ENCODE data around the gene ATG5.
A peak's percentile ranks its signal among the peaks of the same experiment; 100 is the strongest.

Gene ATG5

DNA sequence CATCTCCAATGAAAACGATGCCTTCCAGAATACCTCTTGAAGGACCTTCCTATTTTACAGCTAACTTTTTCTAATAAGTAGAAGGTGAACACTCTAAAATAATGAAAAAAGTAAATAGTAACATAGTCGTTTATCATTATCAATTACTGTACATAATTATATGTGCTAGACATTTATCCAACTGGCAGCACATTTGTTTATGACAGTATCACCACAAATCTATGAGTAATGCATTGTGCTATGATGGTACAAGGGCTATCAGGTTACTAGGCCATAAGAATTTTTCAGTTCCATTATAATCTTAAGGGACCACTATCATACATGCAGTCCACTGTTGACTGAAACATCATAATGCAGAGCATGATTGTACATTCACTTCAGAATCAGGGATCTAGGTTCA lies 68.4 kb downstream of the ATG5 start (continued):
- TF ChIP-seq, protein P1, sequence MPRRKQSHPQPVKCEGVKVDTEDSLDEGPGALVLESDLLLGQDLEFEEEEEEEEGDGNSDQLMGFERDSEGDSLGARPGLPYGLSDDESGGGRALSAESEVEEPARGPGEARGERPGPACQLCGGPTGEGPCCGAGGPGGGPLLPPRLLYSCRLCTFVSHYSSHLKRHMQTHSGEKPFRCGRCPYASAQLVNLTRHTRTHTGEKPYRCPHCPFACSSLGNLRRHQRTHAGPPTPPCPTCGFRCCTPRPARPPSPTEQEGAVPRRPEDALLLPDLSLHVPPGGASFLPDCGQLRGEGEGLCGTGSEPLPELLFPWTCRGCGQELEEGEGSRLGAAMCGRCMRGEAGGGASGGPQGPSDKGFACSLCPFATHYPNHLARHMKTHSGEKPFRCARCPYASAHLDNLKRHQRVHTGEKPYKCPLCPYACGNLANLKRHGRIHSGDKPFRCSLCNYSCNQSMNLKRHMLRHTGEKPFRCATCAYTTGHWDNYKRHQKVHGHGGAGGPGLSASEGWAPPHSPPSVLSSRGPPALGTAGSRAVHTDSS (tag by site-specific recombination; IDR thresholded peaks at IDR 0.05) = no peak
- TF ChIP-seq, protein P2, sequence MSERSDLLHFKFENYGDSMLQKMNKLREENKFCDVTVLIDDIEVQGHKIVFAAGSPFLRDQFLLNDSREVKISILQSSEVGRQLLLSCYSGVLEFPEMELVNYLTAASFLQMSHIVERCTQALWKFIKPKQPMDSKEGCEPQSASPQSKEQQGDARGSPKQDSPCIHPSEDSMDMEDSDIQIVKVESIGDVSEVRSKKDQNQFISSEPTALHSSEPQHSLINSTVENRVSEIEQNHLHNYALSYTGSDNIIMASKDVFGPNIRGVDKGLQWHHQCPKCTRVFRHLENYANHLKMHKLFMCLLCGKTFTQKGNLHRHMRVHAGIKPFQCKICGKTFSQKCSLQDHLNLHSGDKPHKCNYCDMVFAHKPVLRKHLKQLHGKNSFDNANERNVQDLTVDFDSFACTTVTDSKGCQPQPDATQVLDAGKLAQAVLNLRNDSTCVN (tag by site-specific recombination; optimal IDR thresholded peaks at IDR 0.05) = no peak
- TF ChIP-seq, protein P3, sequence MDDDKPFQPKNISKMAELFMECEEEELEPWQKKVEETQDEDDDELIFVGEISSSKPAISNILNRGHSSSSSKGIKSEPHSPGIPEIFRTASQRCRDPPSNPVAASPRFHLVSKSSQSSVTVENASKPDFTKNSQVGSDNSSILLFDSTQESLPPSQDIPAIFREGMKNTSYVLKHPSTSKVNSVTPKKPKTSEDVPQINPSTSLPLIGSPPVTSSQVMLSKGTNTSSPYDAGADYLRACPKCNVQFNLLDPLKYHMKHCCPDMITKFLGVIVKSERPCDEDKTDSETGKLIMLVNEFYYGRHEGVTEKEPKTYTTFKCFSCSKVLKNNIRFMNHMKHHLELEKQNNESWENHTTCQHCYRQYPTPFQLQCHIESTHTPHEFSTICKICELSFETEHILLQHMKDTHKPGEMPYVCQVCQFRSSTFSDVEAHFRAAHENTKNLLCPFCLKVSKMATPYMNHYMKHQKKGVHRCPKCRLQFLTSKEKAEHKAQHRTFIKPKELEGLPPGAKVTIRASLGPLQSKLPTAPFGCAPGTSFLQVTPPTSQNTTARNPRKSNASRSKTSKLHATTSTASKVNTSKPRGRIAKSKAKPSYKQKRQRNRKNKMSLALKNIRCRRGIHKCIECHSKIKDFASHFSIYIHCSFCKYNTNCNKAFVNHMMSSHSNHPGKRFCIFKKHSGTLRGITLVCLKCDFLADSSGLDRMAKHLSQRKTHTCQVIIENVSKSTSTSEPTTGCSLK (tag by site-specific recombination; IDR thresholded peaks at IDR 0.05) = no peak
- no peak for TF ChIP-seq ZBTB8A (tag by site-specific recombination; IDR thresholded peaks at IDR 0.05)
- TF ChIP-seq ZNF664 (tag by site-specific recombination; IDR thresholded peaks at IDR 0.05) = no peak
- TF ChIP-seq ZFP41 (tag by site-specific recombination; IDR thresholded peaks at IDR 0.05; ENCODE audit: borderline replicate concordance) = no peak
- no peak for TF ChIP-seq KLF10 (tag by site-specific recombination; IDR thresholded peaks at IDR 0.05)
- no peak for TF ChIP-seq ZNF561 (tag by site-specific recombination; IDR thresholded peaks at IDR 0.05; ENCODE audit: borderline replicate concordance)
- no peak for TF ChIP-seq ZNF510 (tag by site-specific recombination; IDR thresholded peaks at IDR 0.05; ENCODE audit: insufficient replicate concordance)
- no peak for TF ChIP-seq ZNF548 (tag by site-specific recombination; IDR thresholded peaks at IDR 0.05)
- no peak for TF ChIP-seq HOXA7 (CRISPR knock-in tag; IDR thresholded peaks at IDR 0.05; ENCODE audit: borderline replicate concordance)
- no peak for TF ChIP-seq BCL11B (tag by site-specific recombination; IDR thresholded peaks at IDR 0.05; ENCODE audit: low read depth)
- TF ChIP-seq, protein P4, sequence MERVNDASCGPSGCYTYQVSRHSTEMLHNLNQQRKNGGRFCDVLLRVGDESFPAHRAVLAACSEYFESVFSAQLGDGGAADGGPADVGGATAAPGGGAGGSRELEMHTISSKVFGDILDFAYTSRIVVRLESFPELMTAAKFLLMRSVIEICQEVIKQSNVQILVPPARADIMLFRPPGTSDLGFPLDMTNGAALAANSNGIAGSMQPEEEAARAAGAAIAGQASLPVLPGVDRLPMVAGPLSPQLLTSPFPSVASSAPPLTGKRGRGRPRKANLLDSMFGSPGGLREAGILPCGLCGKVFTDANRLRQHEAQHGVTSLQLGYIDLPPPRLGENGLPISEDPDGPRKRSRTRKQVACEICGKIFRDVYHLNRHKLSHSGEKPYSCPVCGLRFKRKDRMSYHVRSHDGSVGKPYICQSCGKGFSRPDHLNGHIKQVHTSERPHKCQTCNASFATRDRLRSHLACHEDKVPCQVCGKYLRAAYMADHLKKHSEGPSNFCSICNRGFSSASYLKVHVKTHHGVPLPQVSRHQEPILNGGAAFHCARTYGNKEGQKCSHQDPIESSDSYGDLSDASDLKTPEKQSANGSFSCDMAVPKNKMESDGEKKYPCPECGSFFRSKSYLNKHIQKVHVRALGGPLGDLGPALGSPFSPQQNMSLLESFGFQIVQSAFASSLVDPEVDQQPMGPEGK (tag by site-specific recombination; IDR thresholded peaks at IDR 0.05) = no peak
- no peak for TF ChIP-seq ZNF423 (tag by site-specific recombination; IDR thresholded peaks at IDR 0.05)
- TF ChIP-seq ZNF248 (tag by site-specific recombination; IDR thresholded peaks at IDR 0.05) = no peak
- TF ChIP-seq, protein P5, sequence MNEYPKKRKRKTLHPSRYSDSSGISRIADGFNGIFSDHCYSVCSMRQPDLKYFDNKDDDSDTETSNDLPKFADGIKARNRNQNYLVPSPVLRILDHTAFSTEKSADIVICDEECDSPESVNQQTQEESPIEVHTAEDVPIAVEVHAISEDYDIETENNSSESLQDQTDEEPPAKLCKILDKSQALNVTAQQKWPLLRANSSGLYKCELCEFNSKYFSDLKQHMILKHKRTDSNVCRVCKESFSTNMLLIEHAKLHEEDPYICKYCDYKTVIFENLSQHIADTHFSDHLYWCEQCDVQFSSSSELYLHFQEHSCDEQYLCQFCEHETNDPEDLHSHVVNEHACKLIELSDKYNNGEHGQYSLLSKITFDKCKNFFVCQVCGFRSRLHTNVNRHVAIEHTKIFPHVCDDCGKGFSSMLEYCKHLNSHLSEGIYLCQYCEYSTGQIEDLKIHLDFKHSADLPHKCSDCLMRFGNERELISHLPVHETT (tag by site-specific recombination; IDR thresholded peaks at IDR 0.05) = no peak
- no peak for TF ChIP-seq ZBTB7A (tag by site-specific recombination; IDR thresholded peaks at IDR 0.05; ENCODE audit: low read depth)
- TF ChIP-seq ZBTB17 (tag by site-specific recombination; IDR thresholded peaks at IDR 0.05) = peak; percentile 48; the same call in 1 of the 2 replicates
- no peak for TF ChIP-seq REST (tag by site-specific recombination; IDR thresholded peaks at IDR 0.05)
- TF ChIP-seq ZNF266 (tag by site-specific recombination; IDR thresholded peaks at IDR 0.05; ENCODE audit: low read depth) = no peak
- TF ChIP-seq ZSCAN30 (tag by site-specific recombination; IDR thresholded peaks at IDR 0.05) = no peak
- TF ChIP-seq ZNF366 (tag by site-specific recombination; conservative IDR thresholded peaks at IDR 0.05) = peak; percentile 70
- peak; percentile 54; the same call in 1 of the 2 replicates for TF ChIP-seq OSR2 (tag by site-specific recombination; IDR thresholded peaks at IDR 0.05)
- TF ChIP-seq ZNF148 (tag by site-specific recombination; IDR thresholded peaks at IDR 0.05; ENCODE audit: borderline replicate concordance) = no peak

Measured in HEK293 (cell line).